Measurements from ENCODE around the gene HIPK3. TPM values are rescaled to one million over a fixed set of nuclear protein-coding genes. Genes with fewer than 3 reads are reported as not detected.

Gene HIPK3
- total RNA-seq, 4 donors from 2014 or later: 85.2 to 283 (median 126) TPM

DNA sequence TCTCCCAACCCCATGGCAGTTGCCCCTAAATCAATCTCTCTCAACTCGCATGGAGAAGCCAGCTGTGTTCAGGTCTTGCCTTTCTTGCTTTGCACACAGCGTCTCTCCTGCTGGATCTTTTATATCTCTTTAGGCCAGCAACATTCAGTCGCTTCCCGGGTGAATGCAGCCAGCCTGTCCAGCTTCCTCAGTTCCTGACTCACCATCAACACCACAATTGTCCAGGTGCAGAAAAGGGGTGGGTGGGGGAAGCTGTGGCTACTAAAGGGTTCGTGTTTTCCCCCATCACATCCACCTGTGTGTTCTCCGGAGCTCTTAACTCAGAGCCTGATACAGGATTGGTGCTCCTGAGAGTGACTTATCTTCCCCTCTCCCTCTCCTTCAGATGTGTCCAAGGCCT is 116.5 kb downstream of the HIPK3 start:
- intact Hi-C loops (cut with DNase I; ENCODE audit: low total_unique reads): no loop called here
- H3K27me3 ChIP-seq: peaks cover 8 to 20% (median 11%) of the 10 kb centered on the region in 3 donors
- in situ Hi-C loops (cut with MboI; ENCODE audit: low sequenced_read_pairs in 4 of 4): no loop called here

GRCh38 chr11:33375236-33375635 is 118.1 kb downstream of the HIPK3 start:
- no peaks in the 10 kb centered on the region for H3K36me3 ChIP-seq
- peak overlapping the region in 3 of 4 donors; percentile 40 to 49 (median 46) for H3K4me3 ChIP-seq
- intact Hi-C loops (cut with DNase I; ENCODE audit: low total_unique reads): no loop called here
- peaks cover 8 to 20% (median 11%) of the 10 kb centered on the region in 3 donors for H3K27me3 ChIP-seq
- TF ChIP-seq POLR2A (IDR thresholded peaks at IDR 0.05) (no peak), CTCF (IDR thresholded peaks at IDR 0.05 in 4 of 5, conservative IDR thresholded peaks at IDR 0.05 in 1 of 5) (no peak)
- ATAC-seq (no peak), DNase-seq (no peak)
- in situ Hi-C loops (cut with MboI; ENCODE audit: low sequenced_read_pairs in 4 of 4): no loop called here
- no peaks in the 10 kb centered on the region for H3K9me3 ChIP-seq
- no peaks in the 10 kb centered on the region for H3K4me1 ChIP-seq
- H3K27ac ChIP-seq: no peak overlapping the region

More for the DNA sequence above, 116.5 kb downstream of the HIPK3 start:
- no peak overlapping the region for H3K4me3 ChIP-seq
- ATAC-seq: no peak
- no peak for DNase-seq
- TF ChIP-seq POLR2A (IDR thresholded peaks at IDR 0.05) (no peak), CTCF (IDR thresholded peaks at IDR 0.05 in 4 of 5, conservative IDR thresholded peaks at IDR 0.05 in 1 of 5) (no peak)
- no peak overlapping the region for H3K27ac ChIP-seq
- H3K36me3 ChIP-seq: no peaks in the 10 kb centered on the region
- H3K4me1 ChIP-seq: no peaks in the 10 kb centered on the region
- H3K9me3 ChIP-seq: no peaks in the 10 kb centered on the region

DNA sequence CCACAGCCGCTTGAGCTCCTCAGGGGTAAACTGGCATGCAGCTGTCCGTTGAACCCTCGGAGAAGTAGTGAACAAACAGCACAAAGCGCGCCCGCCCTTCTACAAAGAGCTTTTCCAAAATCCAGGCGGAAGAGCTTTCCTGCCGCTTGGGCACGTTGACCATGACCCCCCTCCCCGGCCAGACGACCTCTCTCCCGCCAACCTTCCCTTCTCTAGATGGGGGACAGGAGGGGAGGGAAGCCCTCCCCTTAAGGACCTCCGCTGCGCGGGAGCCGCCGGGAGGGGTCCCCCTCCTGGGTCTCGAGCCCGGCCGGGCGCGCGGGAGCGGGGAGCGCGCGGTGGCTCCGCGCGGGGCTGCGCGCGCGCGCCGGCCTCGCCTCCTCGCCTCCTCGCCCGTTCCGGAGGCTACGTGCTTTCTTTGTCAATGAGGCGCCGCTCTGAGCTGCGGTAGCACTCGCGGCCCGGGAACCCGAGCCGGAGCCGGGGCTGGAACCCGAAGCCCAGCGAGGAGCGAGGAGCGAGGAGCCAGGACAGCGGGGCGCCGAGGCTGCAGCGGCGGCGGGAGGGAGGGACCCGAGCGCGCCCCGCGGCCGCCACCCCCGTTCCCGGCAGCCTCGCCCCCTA is 118.6 kb downstream of the HIPK3 start, which contains the start of gene KIAA1549L:
KIAA1549L (plus strand) TSS at position 421 of the 624 bp plus-strand sequence.
- Histone ChIP-seq H3K27me3 (peaks cover 8 to 20% (median 11%) of the 10 kb centered on the region in 3 donors), H3K4me1 (no peaks in the 10 kb centered on the region), H3K9me3 (no peaks in the 10 kb centered on the region), H3K4me3 (peak within 1 kb of the TSS; percentile 29 to 49 (median 43)), H3K36me3 (no peaks in the 10 kb centered on the region), H3K27ac (no peak within 1 kb of the TSS)
- DNase-seq (no peak), ATAC-seq (no peak)
- intact Hi-C loops (cut with DNase I; ENCODE audit: low total_unique reads) (no loop called here), in situ Hi-C loops (cut with MboI; ENCODE audit: low sequenced_read_pairs in 4 of 4) (no loop called here)
- TF ChIP-seq POLR2A (IDR thresholded peaks at IDR 0.05): no peak
- TF ChIP-seq CTCF (IDR thresholded peaks at IDR 0.05 in 4 of 5, conservative IDR thresholded peaks at IDR 0.05 in 1 of 5): no peak

- no peaks in the 10 kb centered on the region for H3K9me3 ChIP-seq
- in situ Hi-C loops (cut with MboI; ENCODE audit: low sequenced_read_pairs in 4 of 4) (no loop called here), intact Hi-C loops (cut with DNase I; ENCODE audit: low total_unique reads) (no loop called here)
- no peak for TF ChIP-seq CTCF (IDR thresholded peaks at IDR 0.05 in 4 of 5, conservative IDR thresholded peaks at IDR 0.05 in 1 of 5)
- TF ChIP-seq POLR2A (IDR thresholded peaks at IDR 0.05): no peak
- H3K27me3 ChIP-seq: peaks cover 8 to 20% (median 11%) of the 10 kb centered on the region in 3 donors
- no peak for DNase-seq
- H3K27ac ChIP-seq: no peak overlapping the region
- peak overlapping the region; percentile 29 to 46 (median 38) for H3K4me3 ChIP-seq
- no peaks in the 10 kb centered on the region for H3K4me1 ChIP-seq
- H3K36me3 ChIP-seq: no peaks in the 10 kb centered on the region
- no peak for ATAC-seq
Observed at GRCh38 chr11:33376331-33377310, 119.4 kb downstream of the HIPK3 start.

All from gastrocnemius medialis (tissue), 4 donors.